Adrenal gland (tissue), 12 donors: ENCODE data around the gene ITPRID1. TPM values are rescaled to one million over a fixed set of nuclear protein-coding genes. Genes with fewer than 3 reads are reported as not detected.

Experiments used
- DNase-seq, 7 donors: peaks; one replicate each; pipeline ENCODE4 v3.0.0-alpha.2; 2019 to 2020
- H3K27ac ChIP-seq, 5 donors: fragments of 200-600 bp; sonication (generic) in 4 of 5; 1 replicate in 3 of 5; 2 replicates in 2 of 5; pipeline versions ENCODE4 v1.5.1 to v1.8.0; 2016 to 2020; ENCODE audit warnings: mild to moderate bottlenecking in 1 of 5
- H3K27me3 ChIP-seq: fragments of 200-600 bp; 2 replicates; pipeline ENCODE4 v1.8.0; 2021
- H3K36me3 ChIP-seq, 2 donors: fragments of 200-600 bp; replicated peaks in 1 of 2; 1 replicate in 1 of 2; 2 replicates in 1 of 2; pipeline versions ENCODE4 v1.5.1 to v1.8.0; 2018 to 2022
- H3K4me1 ChIP-seq, 2 donors: fragments of 200-600 bp; replicated peaks in 1 of 2; 1 replicate in 1 of 2; 2 replicates in 1 of 2; pipeline versions ENCODE4 v1.5.1 to v1.8.0; 2018 to 2021
- H3K4me3 ChIP-seq, 4 donors: fragments of 200-600 bp; sonication (generic) in 3 of 4; one replicate each; pipeline ENCODE4 v1.5.1; 2016 to 2018
- H3K9me3 ChIP-seq, 3 donors: fragments of 200-600 bp; sonication (generic) in 1 of 3; replicated peaks in 1 of 3; 1 replicate in 2 of 3; 2 replicates in 1 of 3; pipeline versions ENCODE4 v1.5.1 to v1.8.0; 2016 to 2021
- POLR2A ChIP-seq, 2 donors: fragments of 450-650 bp; IDR thresholded peaks; one replicate each; pipeline ENCODE4 v1.6.1; 2017; ENCODE audit warnings: antibody characterized with exemption in 2 of 2, mild to moderate bottlenecking in 2 of 2, moderate library complexity in 1 of 2
- WGBS, 4 donors: extraction: QIAGEN DNeasy Blood & Tissue Kit in 2 of 4; methylation state at CpG; one replicate each; pipeline versions ENCODE4 v1.1.5 to v1.1.7; 2013 to 2017; 5-methylcytosine and 5-hydroxymethylcytosine counted together
- intact Hi-C, 2 donors: fragments of 100-400 bp; cut with DNase I; formaldehyde crosslinking; loops; one replicate each; pipeline versions ENCODE4 v1.14.1 to v1.15.0; 2022 to 2023
- polyA plus RNA-seq, 3 donors: library from polyadenylated mRNA; stranded (reverse); fragments of 200-250 nt in 2 of 3; fragments of 350-450 nt in 1 of 3; fragmentation: Illumina TruSeq in 1 of 3; extraction: RNeasy Lipid Tissue Mini Kit (QIAGEN cat#74804) in 1 of 3; gene quantifications; one replicate each; pipeline ENCODE4 v1.2.3, GENCODE V29; 2013 to 2014
- total RNA-seq, 9 donors: library from RNA; depleted of rRNA in 4 of 9; stranded (reverse); fragments of >200 nt in 4 of 9; fragments of 120-200 nt in 1 of 9; fragmentation: NEBNext Ultra II Directional in 1 of 9; extraction: Animal tissue kit (Norgen Biotek cat#: 25700) in 1 of 9; gene quantifications; one replicate each; pipeline versions ENCODE4 v1.1.0 to v1.2.4, GENCODE V29; 2013 to 2023
- TF ChIP-seq, protein P1 (sequence below), 6 experiments: fragments of 450-650 bp in 4 of 6; fragments of 200-600 bp in 2 of 6; sonication (generic) in 1 of 6; IDR thresholded peaks; 1 replicate in 5 of 6; 2 replicates in 1 of 6; pipeline versions ENCODE4 v1.5.1 to v1.8.0; 2016 to 2021; ENCODE audit warnings: antibody characterized with exemption in 6 of 6, mild to moderate bottlenecking in 2 of 6, moderate library complexity in 1 of 6
- donor health status: healthy with polysubstance abuse.
- donor health status: Bipolar disorder and iron deficiency.
- donor health status: DM: yes; HTN: yes; CAD: no.
- donor health status: DM: no; HTN: no; CAD: no.
- donor health status: DM: no; HTN: no; CAD: no.
- donor health status: DM: yes; HTN: yes; CAD: no.

Gene ITPRID1
- total and polyA plus RNA-seq, 12 donors: 0.06 TPM; not detected in 11

DNA sequence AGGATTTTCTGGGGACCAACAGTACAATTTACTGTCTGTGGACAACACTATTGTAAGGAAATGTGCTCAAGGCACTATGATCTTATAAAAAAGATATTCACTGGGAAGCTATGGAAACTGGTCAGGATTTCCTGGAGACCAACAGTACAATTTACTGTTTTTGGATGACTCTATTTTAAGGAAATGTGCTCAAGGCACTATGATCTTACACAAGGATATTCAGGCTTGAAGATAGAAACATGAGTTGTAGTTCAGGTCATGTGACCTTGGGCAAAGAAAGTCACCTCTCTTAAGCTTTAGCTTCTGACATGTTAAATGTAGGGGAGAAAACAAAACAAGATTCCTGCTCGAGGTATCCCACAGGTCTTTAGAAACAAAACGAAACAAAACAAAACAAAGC lies 1.7 kb upstream of the ITPRID1 start:
- H3K36me3 ChIP-seq: no peaks in the 10 kb centered on the region
- 44 to 66% (median 46%) methylated on average over 2 of the region's 2 CpGs for WGBS, 4 donors
- TF ChIP-seq, protein P1, sequence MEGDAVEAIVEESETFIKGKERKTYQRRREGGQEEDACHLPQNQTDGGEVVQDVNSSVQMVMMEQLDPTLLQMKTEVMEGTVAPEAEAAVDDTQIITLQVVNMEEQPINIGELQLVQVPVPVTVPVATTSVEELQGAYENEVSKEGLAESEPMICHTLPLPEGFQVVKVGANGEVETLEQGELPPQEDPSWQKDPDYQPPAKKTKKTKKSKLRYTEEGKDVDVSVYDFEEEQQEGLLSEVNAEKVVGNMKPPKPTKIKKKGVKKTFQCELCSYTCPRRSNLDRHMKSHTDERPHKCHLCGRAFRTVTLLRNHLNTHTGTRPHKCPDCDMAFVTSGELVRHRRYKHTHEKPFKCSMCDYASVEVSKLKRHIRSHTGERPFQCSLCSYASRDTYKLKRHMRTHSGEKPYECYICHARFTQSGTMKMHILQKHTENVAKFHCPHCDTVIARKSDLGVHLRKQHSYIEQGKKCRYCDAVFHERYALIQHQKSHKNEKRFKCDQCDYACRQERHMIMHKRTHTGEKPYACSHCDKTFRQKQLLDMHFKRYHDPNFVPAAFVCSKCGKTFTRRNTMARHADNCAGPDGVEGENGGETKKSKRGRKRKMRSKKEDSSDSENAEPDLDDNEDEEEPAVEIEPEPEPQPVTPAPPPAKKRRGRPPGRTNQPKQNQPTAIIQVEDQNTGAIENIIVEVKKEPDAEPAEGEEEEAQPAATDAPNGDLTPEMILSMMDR (IDR thresholded peaks at IDR 0.05): no peak
- no peak for TF ChIP-seq POLR2A (IDR thresholded peaks at IDR 0.05)

GRCh38 chr7:31516680-31517502 lies 3.0 kb downstream of the ITPRID1 start:
- no peak overlapping the region for H3K27ac ChIP-seq
- H3K4me1 ChIP-seq: no peaks in the 10 kb centered on the region
- H3K36me3 ChIP-seq: no peaks in the 10 kb centered on the region
- WGBS, 4 donors: 82 to 85% (median 84%) methylated on average over 16 of the region's 16 CpGs
- TF ChIP-seq POLR2A (IDR thresholded peaks at IDR 0.05): no peak
- TF ChIP-seq, protein P1 (IDR thresholded peaks at IDR 0.05): no peak
- intact Hi-C loops: no loop called here
- H3K9me3 ChIP-seq: no peaks in the 10 kb centered on the region
- no peaks in the 10 kb centered on the region for H3K27me3 ChIP-seq
- DNase-seq: no peak
- H3K4me3 ChIP-seq: no peak overlapping the region

More for the DNA sequence above, 1.7 kb upstream of the ITPRID1 start:
- H3K4me1 ChIP-seq: no peaks in the 10 kb centered on the region
- H3K9me3 ChIP-seq: no peaks in the 10 kb centered on the region
- H3K27me3 ChIP-seq: no peaks in the 10 kb centered on the region
- H3K27ac ChIP-seq: no peak overlapping the region
- intact Hi-C loops: no loop called here
- H3K4me3 ChIP-seq: no peak overlapping the region
- no peak for DNase-seq

GRCh38 chr7:31517513-31517912 lies 3.6 kb downstream of the ITPRID1 start:
- Histone ChIP-seq H3K4me1 (no peaks in the 10 kb centered on the region), H3K27ac (no peak overlapping the region), H3K36me3 (no peaks in the 10 kb centered on the region), H3K9me3 (no peaks in the 10 kb centered on the region), H3K27me3 (no peaks in the 10 kb centered on the region), H3K4me3 (no peak overlapping the region)
- DNase-seq: no peak
- TF ChIP-seq POLR2A (IDR thresholded peaks at IDR 0.05): no peak
- TF ChIP-seq, protein P1 (IDR thresholded peaks at IDR 0.05): no peak
- WGBS, 4 donors: 85 to 93% (median 92%) methylated on average over 16 to 31 of the region's 31 CpGs
- intact Hi-C loops: no loop called here

DNA sequence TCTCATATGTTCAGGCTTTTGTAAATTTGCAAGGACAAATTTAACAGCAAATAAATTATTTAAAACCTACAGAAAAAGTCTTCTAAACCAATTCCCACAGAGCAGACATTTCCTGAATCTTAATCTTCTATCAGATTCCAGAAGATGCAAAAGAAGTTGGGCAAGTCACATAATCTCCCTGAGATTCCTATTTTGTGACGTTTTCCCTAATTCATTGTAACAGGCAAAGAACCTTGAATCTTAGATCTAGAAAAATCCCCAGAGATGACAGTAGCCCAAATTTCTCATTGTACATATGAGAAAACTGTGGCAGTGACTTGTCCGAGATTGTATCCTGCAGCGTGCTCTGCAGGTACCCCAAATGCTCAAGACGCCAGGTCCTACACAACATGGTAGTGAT lies 4.9 kb downstream of the ITPRID1 start:
- Histone ChIP-seq H3K4me1 (no peaks in the 10 kb centered on the region), H3K27me3 (no peaks in the 10 kb centered on the region), H3K36me3 (no peaks in the 10 kb centered on the region), H3K4me3 (no peak overlapping the region), H3K27ac (no peak overlapping the region), H3K9me3 (no peaks in the 10 kb centered on the region)
- no peak for DNase-seq
- WGBS, 4 donors: 80 to 86% (median 80%) methylated on average over 4 of the region's 4 CpGs
- no peak for TF ChIP-seq POLR2A (IDR thresholded peaks at IDR 0.05)
- TF ChIP-seq, protein P1 (IDR thresholded peaks at IDR 0.05): no peak
- intact Hi-C loops: no loop called here
